ENCODE measurements around the gene C2orf69. TPM values are rescaled to one million over a fixed set of nuclear protein-coding genes. Genes with fewer than 3 reads are reported as not detected.
A peak's percentile ranks its signal among the peaks of the same experiment; 100 is the strongest.

Gene C2orf69
- total RNA-seq, 1 experiment from 2014 or later, result 29.9 TPM

- H3K4me3 Mint-ChIP-seq, result peak overlapping the region; percentile 26; the same call in 1 of the 2 replicates
- CTCF ChIA-PET, result no interaction called here
- no peak for ATAC-seq
- TF ChIP-seq ARID4B (CRISPR knock-in tag; IDR thresholded peaks at IDR 0.05; ENCODE audit: borderline replicate concordance), result no peak
- no peak for TF ChIP-seq KAT7 (CRISPR knock-in tag; IDR thresholded peaks at IDR 0.05; ENCODE audit: borderline replicate concordance)
- no peak for TF ChIP-seq FOXP4 (CRISPR knock-in tag; IDR thresholded peaks at IDR 0.05)
- no peak for TF ChIP-seq GTF2I (CRISPR knock-in tag; conservative IDR thresholded peaks at IDR 0.05)
- TF ChIP-seq SOX15 (CRISPR knock-in tag; IDR thresholded peaks at IDR 0.05), result no peak
- no peak for TF ChIP-seq ZNF512 (CRISPR knock-in tag; IDR thresholded peaks at IDR 0.05; ENCODE audit: borderline replicate concordance)
- TF ChIP-seq FOXJ3 (CRISPR knock-in tag; IDR thresholded peaks at IDR 0.05; ENCODE audit: borderline replicate concordance), result no peak
- TF ChIP-seq OVOL2 (CRISPR knock-in tag; IDR thresholded peaks at IDR 0.05; ENCODE audit: borderline replicate concordance), result no peak
- TF ChIP-seq ZNF219 (CRISPR knock-in tag; IDR thresholded peaks at IDR 0.05; ENCODE audit: borderline replicate concordance), result no peak
- TF ChIP-seq NR2C2 (CRISPR knock-in tag; IDR thresholded peaks at IDR 0.05), result no peak
- no peak for TF ChIP-seq GABPB1 (CRISPR knock-in tag; IDR thresholded peaks at IDR 0.05)
- TF ChIP-seq E2F4 (CRISPR knock-in tag; IDR thresholded peaks at IDR 0.05; ENCODE audit: borderline replicate concordance, low read depth), result no peak
- no peak for TF ChIP-seq ZNF138 (CRISPR knock-in tag; conservative IDR thresholded peaks at IDR 0.05)
- no peak for TF ChIP-seq AFF4 (CRISPR knock-in tag; IDR thresholded peaks at IDR 0.05; ENCODE audit: borderline replicate concordance)
- no peak for TF ChIP-seq JUN (CRISPR knock-in tag; IDR thresholded peaks at IDR 0.05)
- no peak for TF ChIP-seq E2F1 (CRISPR knock-in tag; IDR thresholded peaks at IDR 0.05)
- H3K4me1 Mint-ChIP-seq, result peaks cover 27% of the 10 kb centered on the region
- POLR2A ChIA-PET, result no interaction called here
- no peaks in the 10 kb centered on the region for H3K9me3 Mint-ChIP-seq
- peak overlapping the region; percentile 76 for H3K27ac Mint-ChIP-seq
- H3K27me3 Mint-ChIP-seq (ENCODE audit: low read depth), result no peaks in the 10 kb centered on the region
- no peak for DNase-seq (ENCODE audit: low spot score)
- H3K36me3 Mint-ChIP-seq, result peaks cover 41% of the 10 kb centered on the region
These were observed 17.1 kb downstream of the C2orf69 start for GRCh38 chr2:199928226-199928625.

Data from WTC11 (cell line).